Fibroblast of lung (primary cell): ENCODE results near the gene KRT6C. TPM values are rescaled to one million over a fixed set of nuclear protein-coding genes. Genes with fewer than 3 reads are reported as not detected.
"Not testable (repeated sequence)": the region's sequence is repeated elsewhere in the genome, so short reads cannot be mapped to it uniquely, and the experiment has no call there.

ENCODE experiments used
- DNase-seq, 2 donors: peaks; one replicate each; pipeline versions ENCODE4 v3.0.0 to v3.0.0-alpha.2; 2010; ENCODE audit warnings: low read depth in 2 of 2
- H2AFZ ChIP-seq: 2 replicates; pipeline ENCODE4 v1.5.1; 2012; ENCODE audit warnings: low read length, control low read depth, inconsistent platforms
- H3K27ac ChIP-seq: 2 replicates; pipeline ENCODE4 v1.5.1; 2011; ENCODE audit warnings: low read length, control low read depth; ENCODE audit not compliant: insufficient read depth
- H3K27me3 ChIP-seq: 2 replicates; pipeline ENCODE4 v1.5.1; 2011; ENCODE audit warnings: mild to moderate bottlenecking, low read length; ENCODE audit not compliant: control insufficient read depth, insufficient read depth
- H3K36me3 ChIP-seq: 2 replicates; pipeline ENCODE4 v1.5.1; 2011; ENCODE audit warnings: low read length; ENCODE audit not compliant: control insufficient read depth, insufficient read depth
- H3K4me1 ChIP-seq: 2 replicates; pipeline ENCODE4 v1.5.1; 2011; ENCODE audit warnings: low read length; ENCODE audit not compliant: control insufficient read depth, insufficient read depth; ENCODE audit errors: extremely low read depth
- H3K4me2 ChIP-seq: 2 replicates; pipeline ENCODE4 v1.5.1; 2011; ENCODE audit warnings: low read length, control low read depth; ENCODE audit not compliant: insufficient read depth; ENCODE audit errors: extremely low read depth
- H3K4me3 ChIP-seq, 4 experiments: fragments of 200-600 bp in 1 of 4; sonication (generic) in 1 of 4; replicated peaks in 1 of 4; 2 replicates each; pipeline ENCODE4 v1.5.1; 2011 to 2016; ENCODE audit warnings: low read length in 4 of 4, low read depth in 3 of 4, mild to moderate bottlenecking in 3 of 4, control low read depth in 2 of 4, inconsistent platforms in 1 of 4, mixed read lengths in 1 of 4; ENCODE audit not compliant: insufficient read depth in 1 of 4; ENCODE audit errors: control extremely low read depth in 1 of 4
- H3K79me2 ChIP-seq: 2 replicates; pipeline ENCODE4 v1.5.1; 2012; ENCODE audit warnings: mild to moderate bottlenecking, low read length, inconsistent platforms; ENCODE audit not compliant: control insufficient read depth, insufficient read depth
- H3K9ac ChIP-seq: 2 replicates; pipeline ENCODE4 v1.5.1; 2011; ENCODE audit warnings: mild to moderate bottlenecking, low read length, control low read depth; ENCODE audit not compliant: insufficient read depth
- H3K9me3 ChIP-seq: 2 replicates; pipeline ENCODE4 v1.5.1; 2012; ENCODE audit warnings: low read depth, low read length; ENCODE audit not compliant: control insufficient read depth, insufficient read depth
- H4K20me1 ChIP-seq: 2 replicates; pipeline ENCODE4 v1.5.1; 2011; ENCODE audit warnings: low read length; ENCODE audit not compliant: control insufficient read depth, insufficient read depth; ENCODE audit errors: extremely low read depth
- CTCF ChIP-seq, 2 donors: IDR thresholded peaks in 1 of 2; conservative IDR thresholded peaks in 1 of 2; 1 replicate in 1 of 2; 2 replicates in 1 of 2; pipeline ENCODE4 v1.5.1; 2011 to 2012; ENCODE audit warnings: low read length in 2 of 2, control low read depth in 1 of 2, inconsistent platforms in 1 of 2, low read depth in 1 of 2, mild to moderate bottlenecking in 1 of 2
- EZH2 ChIP-seq: IDR thresholded peaks from 2 replicates; pipeline ENCODE4 v1.5.1; 2012; ENCODE audit warnings: low read length, control low read depth, mild to moderate bottlenecking; ENCODE audit errors: missing control alignments
- polyA plus RNA-seq, 2 donors: library from polyadenylated mRNA; depleted of rRNA in 1 of 2; stranded (reverse) in 1 of 2; unstranded in 1 of 2; fragments of >200 nt; gene quantifications; 2 replicates each; pipeline ENCODE4 v1.2.1, GENCODE V29; 2011 to 2012; ENCODE audit warnings: missing spikeins in 1 of 2
- total RNA-seq: library from RNA; depleted of rRNA; stranded (reverse); fragments of >200 nt; gene quantifications from 2 replicates; pipeline ENCODE4 v1.2.1, GENCODE V29; 2014

KRT6C gene
- total and polyA plus RNA-seq, 2 donors (not counting 1 experiment from before 2014, with no cell fraction given), result not detected

- no peak overlapping the region for H2AFZ ChIP-seq
- H3K27ac ChIP-seq, result no peak overlapping the region
- H4K20me1 ChIP-seq, result no peaks in the 10 kb centered on the region
- no peaks in the 10 kb centered on the region for H3K79me2 ChIP-seq
- H3K27me3 ChIP-seq, result no peaks in the 10 kb centered on the region
- no peaks in the 10 kb centered on the region for H3K4me1 ChIP-seq
- H3K36me3 ChIP-seq, result no peaks in the 10 kb centered on the region
- TF ChIP-seq EZH2 (no peak), CTCF (conservative IDR thresholded peaks at IDR 0.05 in 1 of 2, IDR thresholded peaks at IDR 0.05 in 1 of 2; ENCODE audit: low read depth in 1 of 2, low read length in 2 of 2) (no peak)
- no peak overlapping the region for H3K9ac ChIP-seq
- no peaks in the 10 kb centered on the region for H3K9me3 ChIP-seq
- no peak overlapping the region for H3K4me2 ChIP-seq
- no peak for DNase-seq
- H3K4me3 ChIP-seq, result no peak overlapping the region
These were observed 29.3 kb upstream of the KRT6C start for GRCh38 chr12:52502877-52503276.

- H3K27me3 ChIP-seq, result no peaks in the 10 kb centered on the region
- no peak overlapping the region for H3K9ac ChIP-seq
- no peak overlapping the region for H3K27ac ChIP-seq
- no peaks in the 10 kb centered on the region for H3K4me1 ChIP-seq
- no peaks in the 10 kb centered on the region for H4K20me1 ChIP-seq
- H3K9me3 ChIP-seq, result no peaks in the 10 kb centered on the region
- H2AFZ ChIP-seq, result no peak overlapping the region
- H3K4me2 ChIP-seq, result no peak overlapping the region
- H3K36me3 ChIP-seq, result no peaks in the 10 kb centered on the region
- TF ChIP-seq CTCF (conservative IDR thresholded peaks at IDR 0.05 in 1 of 2, IDR thresholded peaks at IDR 0.05 in 1 of 2; ENCODE audit: low read depth in 1 of 2, low read length in 2 of 2) (no peak), EZH2 (no peak)
- no peak overlapping the region for H3K4me3 ChIP-seq
- no peaks in the 10 kb centered on the region for H3K79me2 ChIP-seq
- peak in 1 of 2 donors; percentile 24 for DNase-seq
These were observed 27.9 kb upstream of the KRT6C start for GRCh38 chr12:52501490-52501889.

- H3K79me2 ChIP-seq, DNase-seq, H3K9me3 ChIP-seq, H3K4me2 ChIP-seq, H4K20me1 ChIP-seq, H3K27me3 ChIP-seq, H3K4me1 ChIP-seq, H3K9ac ChIP-seq, H3K4me3 ChIP-seq, H3K36me3 ChIP-seq, H2AFZ ChIP-seq, H3K27ac ChIP-seq: not testable (repeated sequence)
These were observed 27.0 kb upstream of the KRT6C start for GRCh38 chr12:52500574-52500973.
